Measurements from ENCODE around the gene SETD5.

Gene SETD5

GRCh38 chr3:9388142-9388541 lies 9.3 kb upstream of the SETD5 start:
- no peak for DNase-seq

- no peak for DNase-seq
These were observed 8.7 kb upstream of the SETD5 start for GRCh38 chr3:9388562-9389272.

- no peak for DNase-seq
These were observed 7.0 kb upstream of the SETD5 start for GRCh38 chr3:9390265-9390888.

- no peak for DNase-seq
These were observed 5.4 kb upstream of the SETD5 start for GRCh38 chr3:9392041-9392440.

- DNase-seq, result no peak
These were observed 1.7 kb upstream of the SETD5 start for GRCh38 chr3:9395570-9396300.

DNA sequence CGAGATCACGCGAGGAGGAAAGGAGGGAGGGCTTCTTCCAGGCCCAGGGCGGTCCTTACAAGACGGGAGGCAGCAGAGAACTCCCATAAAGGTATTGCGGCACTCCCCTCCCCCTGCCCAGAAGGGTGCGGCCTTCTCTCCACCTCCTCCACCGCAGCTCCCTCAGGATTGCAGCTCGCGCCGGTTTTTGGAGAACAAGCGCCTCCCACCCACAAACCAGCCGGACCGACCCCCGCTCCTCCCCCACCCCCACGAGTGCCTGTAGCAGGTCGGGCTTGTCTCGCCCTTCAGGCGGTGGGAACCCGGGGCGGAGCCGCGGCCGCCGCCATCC lies 1.1 kb upstream of the SETD5 start:
- peak; percentile 81 for DNase-seq

- peak; percentile 94 for DNase-seq
These were observed 633 bp upstream of the SETD5 start for GRCh38 chr3:9396632-9397331.

- DNase-seq, result peak; percentile 6
These were observed 688 bp downstream of the SETD5 start for GRCh38 chr3:9397906-9398699.

GRCh38 chr3:9398700-9399336 lies 1.4 kb downstream of the SETD5 start:
- DNase-seq, result no peak

GRCh38 chr3:9399337-9399703 lies 1.9 kb downstream of the SETD5 start:
- no peak for DNase-seq

DNA sequence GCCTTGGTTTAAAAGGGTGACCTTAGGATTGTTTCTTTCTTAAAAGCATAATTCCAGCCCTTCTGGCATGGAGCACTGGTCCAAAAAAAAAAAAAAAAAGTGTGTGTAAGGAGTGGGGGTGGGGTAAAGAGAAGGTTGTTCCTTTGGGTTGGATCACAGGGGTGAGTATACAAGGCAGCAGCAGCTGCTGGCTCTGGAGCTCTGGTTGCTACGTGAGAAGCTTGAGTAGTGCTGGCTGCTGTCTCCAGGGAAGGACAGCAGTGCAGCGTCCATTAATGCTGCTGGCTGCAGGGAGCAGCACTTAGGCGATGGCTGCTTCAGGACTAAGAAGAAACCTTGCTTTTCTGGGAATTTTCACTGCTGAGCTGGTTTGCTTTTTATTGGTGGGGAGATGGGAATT lies 2.3 kb downstream of the SETD5 start:
- peak; percentile 72 for DNase-seq

- DNase-seq, result no peak
These were observed 3.2 kb downstream of the SETD5 start for GRCh38 chr3:9400616-9401015.

DNA sequence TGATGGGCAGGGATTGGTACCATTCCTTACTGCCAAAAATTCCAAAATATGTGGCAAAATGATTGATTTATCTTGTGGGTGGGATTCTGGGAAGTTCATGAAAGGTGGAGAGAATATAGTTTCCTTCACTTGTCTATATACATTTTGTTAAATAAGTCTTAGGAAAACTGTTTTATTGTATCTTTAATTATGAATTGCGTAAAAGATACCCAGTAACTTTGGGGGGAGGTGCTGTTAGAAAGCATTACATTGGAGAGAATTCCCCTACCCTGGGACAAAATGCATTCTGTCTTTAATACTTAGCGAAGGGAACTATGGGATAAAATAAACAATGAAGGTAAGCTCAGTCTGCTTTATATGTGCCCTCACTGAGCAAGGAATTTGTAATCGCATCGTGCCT lies 4.6 kb downstream of the SETD5 start:
- DNase-seq, result no peak

- peak; percentile 50 for DNase-seq
These were observed 5.2 kb downstream of the SETD5 start for GRCh38 chr3:9402410-9403228.

GRCh38 chr3:9403463-9403862 lies 6.0 kb downstream of the SETD5 start:
- DNase-seq, result no peak

- DNase-seq, result no peak
These were observed 7.3 kb downstream of the SETD5 start for GRCh38 chr3:9404680-9405079.

DNA sequence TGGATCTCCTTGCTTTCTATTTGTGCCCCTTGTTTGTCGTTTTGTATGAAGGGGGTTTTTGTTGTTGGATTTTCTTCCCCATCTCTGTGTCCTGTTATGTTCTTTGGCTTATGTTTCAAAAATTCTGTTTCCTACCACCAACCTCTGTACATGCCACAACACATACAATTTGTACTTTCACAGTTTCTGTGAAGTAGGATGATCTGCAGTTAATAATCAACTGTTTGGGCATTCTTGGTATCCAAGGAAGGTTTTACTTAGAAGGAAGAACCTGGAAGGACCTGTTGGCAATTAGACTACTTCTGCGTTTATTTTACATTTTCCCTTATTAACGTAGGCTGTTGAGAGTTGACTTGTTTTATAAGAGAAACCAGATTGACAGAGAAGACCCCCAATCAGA lies 8.3 kb downstream of the SETD5 start:
- DNase-seq, result no peak

GRCh38 chr3:9406856-9407626 lies 9.6 kb downstream of the SETD5 start:
- no peak for DNase-seq

DNA sequence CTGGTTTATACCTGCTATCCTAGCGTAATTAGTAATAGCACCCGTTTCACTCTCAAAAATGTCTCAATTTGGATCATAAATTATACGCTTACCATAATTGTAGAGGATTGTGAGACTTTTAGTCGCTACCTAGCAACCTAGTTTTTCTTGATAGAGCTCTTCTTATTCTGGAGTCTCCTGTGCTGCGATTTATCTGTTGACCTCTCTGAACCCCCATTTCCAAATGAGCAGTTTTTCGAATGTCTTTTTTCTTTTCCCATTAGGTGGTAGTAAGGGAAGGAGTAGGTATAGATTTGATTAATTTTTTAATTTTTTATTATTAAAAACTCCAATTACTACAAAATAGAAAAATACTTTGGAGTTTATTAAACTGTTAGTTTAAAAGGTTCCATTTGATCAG lies 10.6 kb downstream of the SETD5 start:
- no peak for DNase-seq

- no peak for DNase-seq
These were observed 11.1 kb downstream of the SETD5 start for GRCh38 chr3:9408546-9408945.

Measured in NCI-H510A (cell line).